K562 (cell line): ENCODE results near the gene CACNA2D2. TPM values are rescaled to one million over a fixed set of nuclear protein-coding genes. Genes with fewer than 3 reads are reported as not detected.

Experiments used
- DIDO1 ChIP-seq: fragments of 450-650 bp; IDR thresholded peaks from 2 replicates; pipeline ENCODE4 v1.6.1; 2016; ENCODE audit warnings: low read depth, missing biosample characterization, missing genetic modification characterization
- EGR1 ChIP-seq: fragments of 450-650 bp; conservative IDR thresholded peaks from 2 replicates; pipeline ENCODE4 v1.6.1; 2017; ENCODE audit warnings: mild to moderate bottlenecking
- ERF ChIP-seq: fragments of 450-650 bp; formaldehyde crosslinking; IDR thresholded peaks from 2 replicates; pipeline ENCODE4 v1.4.0; 2020; ENCODE audit warnings: mild to moderate bottlenecking, mixed read lengths
- ESRRA ChIP-seq: fragments of 450-650 bp; IDR thresholded peaks from 2 replicates; pipeline ENCODE4 v1.6.1; 2014; ENCODE audit warnings: low read depth, mild to moderate bottlenecking, moderate library complexity, borderline replicate concordance
- HDAC2 ChIP-seq: fragments of 450-650 bp; IDR thresholded peaks from 2 replicates; pipeline ENCODE4 v1.6.1; 2016; ENCODE audit warnings: mild to moderate bottlenecking
- HMG20A ChIP-seq: fragments of 450-650 bp; formaldehyde crosslinking; conservative IDR thresholded peaks from 2 replicates; pipeline ENCODE4 v1.4.0; 2020; ENCODE audit warnings: mild to moderate bottlenecking, mixed read lengths
- KHSRP ChIP-seq: fragments of 450-650 bp; IDR thresholded peaks from 2 replicates; pipeline ENCODE4 v1.6.1; 2017
- MCM2 ChIP-seq: fragments of 450-650 bp; IDR thresholded peaks from 2 replicates; pipeline ENCODE4 v1.6.1; 2017; ENCODE audit warnings: low read depth, mild to moderate bottlenecking
- MED1 ChIP-seq: sonication (generic); formaldehyde crosslinking; IDR thresholded peaks from 2 replicates; pipeline ENCODE4 v1.8.1; 2023; ENCODE audit warnings: missing genetic modification reagents, borderline replicate concordance
- NFE2 ChIP-seq: IDR thresholded peaks from 2 replicates; pipeline ENCODE4 v1.6.1; 2014; ENCODE audit warnings: antibody characterized with exemption, low read depth
- NFRKB ChIP-seq: fragments of 450-650 bp; IDR thresholded peaks from 2 replicates; pipeline ENCODE4 v1.6.1; 2016; ENCODE audit warnings: low read depth
- POLR2AphosphoS2 ChIP-seq: IDR thresholded peaks from 2 replicates; pipeline ENCODE4 v1.6.1; 2012; ENCODE audit warnings: low read length, improper control_type of control experiment
- PYGO2 ChIP-seq: fragments of 450-650 bp; IDR thresholded peaks from 2 replicates; pipeline ENCODE4 v1.6.1; 2016; ENCODE audit warnings: mild to moderate bottlenecking, missing genetic modification characterization, moderate library complexity, missing compliant biosample characterization
- RUNX1 ChIP-seq: sonication (generic); IDR thresholded peaks from 2 replicates; pipeline ENCODE4 v1.6.1; 2016; ENCODE audit warnings: antibody characterized with exemption, low read depth
- TAF15 ChIP-seq: fragments of 200-400 bp; formaldehyde crosslinking; IDR thresholded peaks from 2 replicates; pipeline ENCODE4 v1.6.1; 2017; ENCODE audit warnings: mild to moderate bottlenecking, low read depth, low read length, moderate library complexity
- ZNF282 ChIP-seq: sonication (generic); formaldehyde crosslinking; IDR thresholded peaks from 2 replicates; pipeline ENCODE4 v1.8.1; 2023; ENCODE audit warnings: missing genetic modification reagents
- ZNF764 ChIP-seq: fragments of 250-450 bp; sonication (Bioruptor Pico); IDR thresholded peaks from 2 replicates; pipeline ENCODE4 v1.4.0; 2020; ENCODE audit warnings: low read depth, mild to moderate bottlenecking, moderate library complexity
- polyA plus RNA-seq, 8 experiments: library from polyadenylated mRNA; depleted of rRNA in 4 of 8; stranded (reverse) in 5 of 8; unstranded in 3 of 8; fragments of >200 nt; fragmentation: Nextera tagmentation in 2 of 8; fragmentation: Illumina TruSeq in 1 of 8; extraction: Ambion mirVana in 2 of 8; extraction: Trizol in 1 of 8; gene quantifications; 2 replicates each; pipeline versions ENCODE4 v1.2.1 to v1.2.3, GENCODE V29; 2011 to 2014; ENCODE audit warnings: inconsistent platforms in 1 of 8, missing spikeins in 1 of 8
- total RNA-seq, 7 experiments: library from RNA; depleted of rRNA in 6 of 7; stranded (reverse); fragments of >200 nt in 6 of 7; fragmentation: Illumina TruSeq in 2 of 7; extraction: Trizol in 2 of 7; gene quantifications; 2 replicates each; pipeline versions ENCODE4 v1.2.1 to v1.2.3, GENCODE V29; 2011 to 2021; ENCODE audit warnings: low replicate concordance in 1 of 7
- TF ChIP-seq, protein P1 (sequence below): IDR thresholded peaks from 2 replicates; pipeline ENCODE4 v1.6.1; 2011; ENCODE audit warnings: borderline replicate concordance, low read depth, mild to moderate bottlenecking, moderate library complexity, low read length; ENCODE audit not compliant: insufficient read depth, poor library complexity, severe bottlenecking
- TF ChIP-seq, protein P2 (sequence below): fragments of 450-650 bp; formaldehyde crosslinking; IDR thresholded peaks from 2 replicates; pipeline ENCODE4 v1.4.0; 2020; ENCODE audit warnings: mild to moderate bottlenecking
- TF ChIP-seq, protein P3 (sequence below), 2 experiments: fragments of 150-350 bp in 1 of 2; IDR thresholded peaks; 2 replicates each; pipeline ENCODE4 v1.6.1; 2012 to 2016; ENCODE audit warnings: low read depth in 2 of 2, low read length in 2 of 2, mild to moderate bottlenecking in 1 of 2, moderate library complexity in 1 of 2
- TF ChIP-seq, protein P4 (sequence below): fragments of 450-650 bp; formaldehyde crosslinking; conservative IDR thresholded peaks from 2 replicates; pipeline ENCODE4 v1.4.0; 2022; ENCODE audit warnings: mild to moderate bottlenecking, missing genetic modification characterization

The CACNA2D2 gene
- total and polyA plus RNA-seq, 9 of the 15 experiments (the other 6 are each of a cell fraction or from before 2014, with no cell fraction given) = 0.11 to 0.58 (median 0.36) TPM; not detected in 2

DNA sequence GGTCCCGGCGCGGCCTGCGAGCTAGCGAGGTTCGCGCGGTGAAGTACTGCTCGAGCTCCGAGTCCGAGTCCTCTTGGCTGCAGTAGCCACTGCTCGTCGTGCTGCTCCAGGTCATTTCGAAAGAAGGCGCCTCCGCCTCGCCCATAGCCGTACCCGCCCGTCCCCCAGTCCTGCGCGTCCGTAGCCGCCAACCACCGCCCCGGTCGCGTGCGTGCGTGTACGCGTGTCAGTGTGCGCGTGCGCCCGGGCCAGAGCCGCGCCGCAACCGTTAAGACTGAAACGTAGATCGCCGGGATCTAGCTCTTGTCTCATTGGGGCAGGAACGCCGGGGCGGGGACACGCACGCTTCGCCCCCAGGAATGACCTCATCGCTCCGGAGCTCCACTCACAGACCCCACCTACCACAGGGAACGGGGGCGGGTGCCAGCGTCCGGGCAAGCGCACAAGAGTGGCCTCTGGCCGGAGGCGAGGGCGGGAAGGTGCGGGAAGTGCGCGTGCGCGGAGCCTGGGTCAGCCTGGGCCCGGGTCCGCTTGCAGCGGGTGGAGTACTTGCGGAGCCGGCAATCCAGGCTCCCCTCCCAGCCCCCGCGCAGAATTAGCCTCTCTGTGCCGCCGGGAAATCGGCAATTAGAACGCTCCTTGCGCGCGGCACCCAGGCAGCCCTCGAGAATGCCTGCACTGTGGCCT is 166.1 kb downstream of the CACNA2D2 start (continued):
- TF ChIP-seq, protein P1, sequence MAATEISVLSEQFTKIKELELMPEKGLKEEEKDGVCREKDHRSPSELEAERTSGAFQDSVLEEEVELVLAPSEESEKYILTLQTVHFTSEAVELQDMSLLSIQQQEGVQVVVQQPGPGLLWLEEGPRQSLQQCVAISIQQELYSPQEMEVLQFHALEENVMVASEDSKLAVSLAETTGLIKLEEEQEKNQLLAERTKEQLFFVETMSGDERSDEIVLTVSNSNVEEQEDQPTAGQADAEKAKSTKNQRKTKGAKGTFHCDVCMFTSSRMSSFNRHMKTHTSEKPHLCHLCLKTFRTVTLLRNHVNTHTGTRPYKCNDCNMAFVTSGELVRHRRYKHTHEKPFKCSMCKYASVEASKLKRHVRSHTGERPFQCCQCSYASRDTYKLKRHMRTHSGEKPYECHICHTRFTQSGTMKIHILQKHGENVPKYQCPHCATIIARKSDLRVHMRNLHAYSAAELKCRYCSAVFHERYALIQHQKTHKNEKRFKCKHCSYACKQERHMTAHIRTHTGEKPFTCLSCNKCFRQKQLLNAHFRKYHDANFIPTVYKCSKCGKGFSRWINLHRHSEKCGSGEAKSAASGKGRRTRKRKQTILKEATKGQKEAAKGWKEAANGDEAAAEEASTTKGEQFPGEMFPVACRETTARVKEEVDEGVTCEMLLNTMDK = no peak
- TF ChIP-seq HMG20A = no peak
- TF ChIP-seq HDAC2 = no peak; the same call in 1 of the 2 replicates
- TF ChIP-seq NFRKB = no peak
- TF ChIP-seq, protein P2, sequence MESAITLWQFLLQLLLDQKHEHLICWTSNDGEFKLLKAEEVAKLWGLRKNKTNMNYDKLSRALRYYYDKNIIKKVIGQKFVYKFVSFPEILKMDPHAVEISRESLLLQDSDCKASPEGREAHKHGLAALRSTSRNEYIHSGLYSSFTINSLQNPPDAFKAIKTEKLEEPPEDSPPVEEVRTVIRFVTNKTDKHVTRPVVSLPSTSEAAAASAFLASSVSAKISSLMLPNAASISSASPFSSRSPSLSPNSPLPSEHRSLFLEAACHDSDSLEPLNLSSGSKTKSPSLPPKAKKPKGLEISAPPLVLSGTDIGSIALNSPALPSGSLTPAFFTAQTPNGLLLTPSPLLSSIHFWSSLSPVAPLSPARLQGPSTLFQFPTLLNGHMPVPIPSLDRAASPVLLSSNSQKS (CRISPR knock-in tag) = no peak
- TF ChIP-seq KHSRP = no peak
- no peak for TF ChIP-seq NFE2
- no peak for TF ChIP-seq RUNX1
- no peak for TF ChIP-seq DIDO1 (tag)
- TF ChIP-seq PYGO2 (tag) = no peak
- TF ChIP-seq, protein P3, sequence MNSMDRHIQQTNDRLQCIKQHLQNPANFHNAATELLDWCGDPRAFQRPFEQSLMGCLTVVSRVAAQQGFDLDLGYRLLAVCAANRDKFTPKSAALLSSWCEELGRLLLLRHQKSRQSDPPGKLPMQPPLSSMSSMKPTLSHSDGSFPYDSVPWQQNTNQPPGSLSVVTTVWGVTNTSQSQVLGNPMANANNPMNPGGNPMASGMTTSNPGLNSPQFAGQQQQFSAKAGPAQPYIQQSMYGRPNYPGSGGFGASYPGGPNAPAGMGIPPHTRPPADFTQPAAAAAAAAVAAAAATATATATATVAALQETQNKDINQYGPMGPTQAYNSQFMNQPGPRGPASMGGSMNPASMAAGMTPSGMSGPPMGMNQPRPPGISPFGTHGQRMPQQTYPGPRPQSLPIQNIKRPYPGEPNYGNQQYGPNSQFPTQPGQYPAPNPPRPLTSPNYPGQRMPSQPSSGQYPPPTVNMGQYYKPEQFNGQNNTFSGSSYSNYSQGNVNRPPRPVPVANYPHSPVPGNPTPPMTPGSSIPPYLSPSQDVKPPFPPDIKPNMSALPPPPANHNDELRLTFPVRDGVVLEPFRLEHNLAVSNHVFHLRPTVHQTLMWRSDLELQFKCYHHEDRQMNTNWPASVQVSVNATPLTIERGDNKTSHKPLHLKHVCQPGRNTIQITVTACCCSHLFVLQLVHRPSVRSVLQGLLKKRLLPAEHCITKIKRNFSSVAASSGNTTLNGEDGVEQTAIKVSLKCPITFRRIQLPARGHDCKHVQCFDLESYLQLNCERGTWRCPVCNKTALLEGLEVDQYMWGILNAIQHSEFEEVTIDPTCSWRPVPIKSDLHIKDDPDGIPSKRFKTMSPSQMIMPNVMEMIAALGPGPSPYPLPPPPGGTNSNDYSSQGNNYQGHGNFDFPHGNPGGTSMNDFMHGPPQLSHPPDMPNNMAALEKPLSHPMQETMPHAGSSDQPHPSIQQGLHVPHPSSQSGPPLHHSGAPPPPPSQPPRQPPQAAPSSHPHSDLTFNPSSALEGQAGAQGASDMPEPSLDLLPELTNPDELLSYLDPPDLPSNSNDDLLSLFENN (IDR thresholded peaks at IDR 0.05; ENCODE audit: low read depth in 2 of 2, low read length in 2 of 2) = no peak
- TF ChIP-seq MCM2 = no peak
- 0 out of 2 replicates have a peak, but pooled peaks have one; percentile 56 for TF ChIP-seq ZNF282 (CRISPR knock-in tag)
- no peak for TF ChIP-seq MED1 (CRISPR knock-in tag)
- peak; percentile 2; the same call in 1 of the 2 replicates for TF ChIP-seq ESRRA
- no peak for TF ChIP-seq ZNF764 (CRISPR knock-in tag)
- no peak for TF ChIP-seq TAF15
- peak; percentile 70; the same call in 1 of the 2 replicates for TF ChIP-seq POLR2AphosphoS2
- no peak for TF ChIP-seq ERF (CRISPR knock-in tag)
- TF ChIP-seq, protein P4, sequence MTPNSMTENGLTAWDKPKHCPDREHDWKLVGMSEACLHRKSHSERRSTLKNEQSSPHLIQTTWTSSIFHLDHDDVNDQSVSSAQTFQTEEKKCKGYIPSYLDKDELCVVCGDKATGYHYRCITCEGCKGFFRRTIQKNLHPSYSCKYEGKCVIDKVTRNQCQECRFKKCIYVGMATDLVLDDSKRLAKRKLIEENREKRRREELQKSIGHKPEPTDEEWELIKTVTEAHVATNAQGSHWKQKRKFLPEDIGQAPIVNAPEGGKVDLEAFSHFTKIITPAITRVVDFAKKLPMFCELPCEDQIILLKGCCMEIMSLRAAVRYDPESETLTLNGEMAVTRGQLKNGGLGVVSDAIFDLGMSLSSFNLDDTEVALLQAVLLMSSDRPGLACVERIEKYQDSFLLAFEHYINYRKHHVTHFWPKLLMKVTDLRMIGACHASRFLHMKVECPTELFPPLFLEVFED (CRISPR knock-in tag) = peak; percentile 21; the same call in 1 of the 2 replicates
- peak; percentile 95 for TF ChIP-seq EGR1
